Esophagus muscularis mucosa (tissue), 3 donors: Measurements from ENCODE around the gene PAK5.

Experiments
- EP300 ChIP-seq: sonication (generic); formaldehyde crosslinking; IDR thresholded peaks from one replicate; pipeline ENCODE4 v1.6.1; 2017; ENCODE audit warnings: antibody characterized with exemption
- TF ChIP-seq, protein P1 (sequence below), 3 experiments: fragments of 200-600 bp in 2 of 3; fragments of 450-650 bp in 1 of 3; sonication (generic) in 2 of 3; IDR thresholded peaks; one replicate each; pipeline ENCODE4 v1.5.1; 2017 to 2019; ENCODE audit warnings: antibody characterized with exemption in 3 of 3, mild to moderate bottlenecking in 2 of 3, moderate library complexity in 1 of 3

DNA sequence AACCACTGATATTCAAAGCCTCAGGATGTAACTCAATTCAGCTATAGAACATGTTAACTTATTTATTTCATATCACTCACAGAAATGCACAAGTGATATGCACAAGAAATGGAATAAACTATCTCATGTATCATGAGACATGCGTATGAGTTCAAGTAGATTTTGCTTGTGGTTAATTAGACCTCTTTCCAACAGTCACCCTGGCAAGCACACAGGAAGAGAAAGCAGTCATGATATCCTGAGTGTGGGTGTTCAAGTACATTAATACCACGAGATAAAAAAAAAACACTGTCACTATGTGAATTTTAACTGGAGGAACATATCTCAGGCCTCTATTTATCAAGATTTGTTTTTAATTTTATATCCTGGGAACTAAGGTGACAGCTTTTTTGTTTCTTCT is 260.3 kb downstream of the PAK5 start:
- TF ChIP-seq, protein P1, sequence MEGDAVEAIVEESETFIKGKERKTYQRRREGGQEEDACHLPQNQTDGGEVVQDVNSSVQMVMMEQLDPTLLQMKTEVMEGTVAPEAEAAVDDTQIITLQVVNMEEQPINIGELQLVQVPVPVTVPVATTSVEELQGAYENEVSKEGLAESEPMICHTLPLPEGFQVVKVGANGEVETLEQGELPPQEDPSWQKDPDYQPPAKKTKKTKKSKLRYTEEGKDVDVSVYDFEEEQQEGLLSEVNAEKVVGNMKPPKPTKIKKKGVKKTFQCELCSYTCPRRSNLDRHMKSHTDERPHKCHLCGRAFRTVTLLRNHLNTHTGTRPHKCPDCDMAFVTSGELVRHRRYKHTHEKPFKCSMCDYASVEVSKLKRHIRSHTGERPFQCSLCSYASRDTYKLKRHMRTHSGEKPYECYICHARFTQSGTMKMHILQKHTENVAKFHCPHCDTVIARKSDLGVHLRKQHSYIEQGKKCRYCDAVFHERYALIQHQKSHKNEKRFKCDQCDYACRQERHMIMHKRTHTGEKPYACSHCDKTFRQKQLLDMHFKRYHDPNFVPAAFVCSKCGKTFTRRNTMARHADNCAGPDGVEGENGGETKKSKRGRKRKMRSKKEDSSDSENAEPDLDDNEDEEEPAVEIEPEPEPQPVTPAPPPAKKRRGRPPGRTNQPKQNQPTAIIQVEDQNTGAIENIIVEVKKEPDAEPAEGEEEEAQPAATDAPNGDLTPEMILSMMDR (IDR thresholded peaks at IDR 0.05) = no peak
- no peak for TF ChIP-seq EP300
